Inflammatory macrophage treated with lipopolysaccharide for 1 hour (primary cell): Measurements from ENCODE around the gene TMEM134.
A peak's percentile ranks its signal among the peaks of the same experiment; 100 is the strongest.
"Not testable (repeated sequence)": the region's sequence is repeated elsewhere in the genome, so short reads cannot be mapped to it uniquely, and the experiment has no call there.

Source experiments
- DNase-seq, 2 donors: peaks; one replicate each; pipeline ENCODE4 v3.0.0-alpha.2; 2020 to 2022

TMEM134 gene

DNA sequence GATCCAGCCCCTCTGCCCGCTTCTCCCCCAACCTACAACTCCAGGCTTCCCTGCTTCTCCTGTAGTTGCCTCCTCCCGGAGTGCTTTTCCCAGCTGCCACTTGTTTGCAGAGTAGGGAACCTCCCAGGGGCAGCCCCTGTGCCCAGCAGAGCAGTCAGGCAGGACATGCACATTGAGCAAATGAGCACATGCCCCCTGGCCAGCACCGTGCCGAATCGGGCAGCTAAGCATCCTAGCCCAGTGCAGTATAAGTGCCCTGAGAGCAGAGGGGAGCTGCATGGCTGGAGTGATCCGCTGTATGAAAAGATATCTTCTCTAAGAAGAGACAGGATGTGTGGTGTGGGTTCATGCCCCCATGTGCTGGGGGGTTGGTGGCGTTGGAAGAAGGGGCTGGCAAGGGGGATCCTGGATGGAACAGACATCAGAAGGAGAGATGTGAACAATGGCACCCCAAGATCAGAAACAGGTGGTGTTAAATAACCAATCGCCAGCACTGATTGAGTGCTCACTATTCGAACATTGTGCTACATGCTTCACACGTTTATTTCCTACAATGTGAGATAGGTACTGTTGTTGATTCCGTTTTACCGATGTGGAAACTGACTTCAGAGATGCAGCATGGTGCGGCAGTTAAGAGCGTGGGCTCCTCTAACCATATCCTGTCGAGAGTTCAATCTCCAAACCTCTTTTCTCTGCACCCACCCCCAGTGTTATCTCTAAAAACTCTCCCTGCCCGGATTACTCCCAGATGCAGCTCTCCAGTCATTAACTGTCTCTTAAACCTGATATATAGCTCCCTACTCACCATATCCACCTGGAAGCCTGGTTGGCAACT is 15.0 kb upstream of the TMEM134 start:
- DNase-seq, result no peak

DNA sequence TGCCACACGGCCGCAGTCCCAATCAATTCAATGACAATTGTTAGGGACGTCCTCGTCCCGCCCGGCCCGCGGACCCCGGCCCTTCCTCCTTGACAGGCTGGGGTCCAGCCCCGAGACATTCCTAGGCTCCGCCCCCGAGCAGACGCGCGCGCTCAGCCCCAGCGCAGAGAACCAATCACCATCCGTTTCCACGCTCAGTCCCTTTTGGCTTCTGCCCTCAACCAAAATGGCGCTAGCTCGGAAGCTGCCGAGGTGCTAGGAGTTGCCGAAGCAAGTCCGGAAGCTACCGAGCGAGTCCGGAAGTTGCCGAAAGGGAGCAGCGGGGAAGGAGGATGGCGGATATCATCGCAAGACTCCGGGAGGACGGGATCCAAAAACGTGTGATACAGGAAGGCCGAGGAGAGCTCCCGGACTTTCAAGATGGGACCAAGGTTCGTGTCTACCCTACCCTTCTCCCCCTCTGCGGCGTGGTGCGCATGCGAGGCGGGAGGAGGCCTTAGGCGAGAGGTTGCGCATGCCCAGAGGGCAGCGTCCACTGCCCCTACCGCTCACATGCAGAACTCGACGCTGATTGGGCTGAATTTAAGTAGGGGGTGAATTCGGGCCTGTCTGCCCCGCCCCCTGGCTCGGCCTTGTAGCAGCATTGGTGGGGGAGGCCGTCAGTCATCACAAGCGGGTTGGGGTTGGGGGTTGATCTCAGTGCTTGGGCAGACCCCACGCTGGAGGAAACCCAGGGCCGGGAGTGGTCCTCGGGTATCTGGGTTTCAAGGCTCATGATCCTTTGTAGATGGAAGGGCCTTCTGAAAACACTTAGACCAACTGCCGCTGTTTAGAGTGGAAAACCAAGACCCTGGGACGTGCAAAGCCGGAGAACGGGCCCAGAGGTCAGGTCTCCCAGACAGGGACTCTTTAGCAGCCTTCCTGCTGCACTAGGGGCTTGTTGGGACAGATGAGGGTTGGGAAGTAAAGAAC is 14.1 kb upstream of the TMEM134 start, which contains the start of gene AIP:
Gene AIP (plus strand): TSS at position 200 of the 972 bp plus-strand sequence. CDS start 133 bp downstream, at position 333.
- DNase-seq, result peak; percentile 98 to 99

DNA sequence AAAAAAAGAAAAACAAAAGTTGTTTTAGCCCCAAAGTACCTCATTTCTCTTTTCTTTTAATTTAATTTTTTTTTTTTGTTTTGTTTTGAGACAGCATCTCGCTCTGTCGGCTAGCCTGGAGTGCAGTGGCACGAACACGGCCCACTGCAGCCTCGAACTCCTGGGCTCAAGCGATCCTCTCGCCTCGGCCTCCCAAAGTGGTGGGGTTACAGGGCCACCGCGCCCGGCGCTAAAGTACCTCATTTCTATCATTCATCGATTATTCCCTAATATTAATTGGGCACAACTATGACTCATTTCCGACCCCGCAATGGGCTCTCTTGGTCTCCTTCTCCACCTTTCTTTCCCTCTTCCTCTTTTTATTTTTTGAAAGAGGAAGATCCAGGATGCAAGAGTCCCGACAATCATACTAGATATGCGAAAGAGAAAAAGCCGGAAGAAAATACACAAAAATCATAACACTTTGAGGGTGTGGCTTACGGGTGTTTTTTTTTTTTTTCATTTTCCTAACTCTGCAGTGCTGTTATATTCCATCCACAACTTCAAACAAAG is 13.3 kb upstream of the TMEM134 start:
- peak; percentile 54 to 74 for DNase-seq

DNA sequence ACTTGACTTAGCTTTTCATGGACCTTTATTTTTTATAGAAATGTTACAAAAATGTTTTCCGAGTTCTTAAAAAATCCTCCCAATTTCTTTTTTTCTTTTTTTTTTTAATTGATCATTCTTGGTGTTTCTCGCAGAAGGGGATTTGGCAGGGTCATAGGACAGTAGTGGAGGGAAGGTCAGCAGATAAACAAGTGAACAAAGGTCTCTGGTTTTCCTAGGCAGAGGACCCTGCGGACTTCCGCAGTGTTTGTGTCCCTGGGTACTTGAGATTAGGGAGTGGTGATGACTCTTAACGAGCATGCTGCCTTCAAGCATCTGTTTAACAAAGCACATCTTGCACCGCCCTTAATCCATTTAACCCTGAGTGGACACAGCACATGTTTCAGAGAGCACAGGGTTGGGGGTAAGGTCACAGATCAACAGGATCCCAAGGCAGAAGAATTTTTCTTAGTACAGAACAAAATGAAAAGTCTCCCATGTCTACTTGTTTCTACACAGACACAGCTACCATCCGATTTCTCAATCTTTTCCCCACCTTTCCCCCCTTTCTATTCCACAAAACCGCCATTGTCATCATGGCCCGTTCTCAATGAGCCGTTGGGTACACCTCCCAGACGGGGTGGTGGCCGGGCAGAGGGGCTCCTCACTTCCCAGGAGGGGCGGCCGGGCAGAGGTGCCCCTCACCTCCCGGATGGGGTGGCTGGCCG is 8.4 kb upstream of the TMEM134 start:
- not testable (repeated sequence) for DNase-seq

DNA sequence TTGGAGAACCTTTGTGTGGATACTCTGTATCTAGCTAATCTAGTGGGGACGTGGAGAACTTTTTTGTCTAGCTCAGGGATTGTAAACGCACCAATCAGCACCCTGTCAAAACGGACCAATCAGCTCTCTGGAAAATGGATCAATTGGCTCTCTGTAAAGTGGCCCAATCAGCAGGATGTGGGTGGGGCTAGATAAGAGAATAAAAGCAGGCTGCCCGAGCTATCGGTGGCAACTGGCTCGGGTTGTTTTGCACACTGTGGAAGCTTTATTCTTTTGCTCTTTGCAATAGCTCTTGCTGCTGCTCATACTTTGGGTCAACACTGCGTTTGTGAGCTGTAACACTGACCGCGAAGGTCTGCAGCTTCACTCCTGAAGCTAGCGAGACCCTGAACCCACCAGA is 7.6 kb upstream of the TMEM134 start:
- not testable (repeated sequence) for DNase-seq

GRCh38 chr11:67472882-67473281 is 3.8 kb upstream of the TMEM134 start:
- DNase-seq, result no peak

DNA sequence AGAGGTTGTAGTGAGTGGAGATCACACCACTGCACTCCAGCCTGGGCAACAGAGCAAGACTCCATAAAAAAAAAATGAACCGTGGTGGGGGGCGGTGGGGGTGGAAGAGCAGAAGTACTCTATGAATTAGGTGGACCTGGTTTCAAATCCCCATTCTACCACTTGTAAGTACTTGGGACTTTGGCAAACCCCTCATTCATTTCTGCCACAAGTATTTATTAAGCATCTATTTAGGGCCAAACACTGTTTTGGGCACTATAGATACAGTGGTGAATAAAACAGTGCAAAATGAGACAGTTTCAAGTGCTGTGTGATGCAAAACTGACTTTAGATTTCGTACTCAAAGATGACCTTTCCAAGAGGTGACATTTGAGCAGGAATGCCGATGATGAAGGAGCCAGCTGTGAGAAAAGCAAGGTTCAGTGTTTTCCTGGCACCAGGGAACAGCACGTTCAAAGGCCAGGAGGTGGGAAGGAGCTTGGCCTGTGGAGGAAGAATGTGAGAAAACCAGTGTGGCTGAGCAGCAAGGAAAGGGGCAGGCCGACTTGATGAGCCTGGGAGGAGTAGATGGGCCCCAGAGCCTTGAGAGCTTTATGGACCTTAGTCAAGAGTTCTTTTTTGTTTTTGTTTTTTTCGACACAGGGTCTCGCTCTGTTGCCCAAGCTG is 1.4 kb upstream of the TMEM134 start:
- DNase-seq, result no peak

DNA sequence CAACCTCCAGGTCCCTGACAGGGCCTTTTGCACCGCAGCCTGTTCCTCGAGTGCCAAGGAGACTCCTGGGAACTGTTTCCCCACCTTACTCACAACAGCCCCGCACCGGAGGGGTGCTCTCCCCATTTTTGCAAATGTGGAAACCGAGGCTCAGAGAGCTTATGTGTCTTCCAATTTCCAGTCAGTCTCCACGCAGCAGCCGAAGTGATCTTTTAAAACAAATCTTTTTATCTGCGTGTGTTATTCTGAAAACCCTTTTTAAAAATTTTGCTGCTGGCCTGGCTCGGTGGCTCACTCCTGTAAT is 409 bp upstream of the TMEM134 start:
- DNase-seq, result no peak

- no peak for DNase-seq
These were observed 644 bp downstream of the TMEM134 start for GRCh38 chr11:67468456-67468758.

DNA sequence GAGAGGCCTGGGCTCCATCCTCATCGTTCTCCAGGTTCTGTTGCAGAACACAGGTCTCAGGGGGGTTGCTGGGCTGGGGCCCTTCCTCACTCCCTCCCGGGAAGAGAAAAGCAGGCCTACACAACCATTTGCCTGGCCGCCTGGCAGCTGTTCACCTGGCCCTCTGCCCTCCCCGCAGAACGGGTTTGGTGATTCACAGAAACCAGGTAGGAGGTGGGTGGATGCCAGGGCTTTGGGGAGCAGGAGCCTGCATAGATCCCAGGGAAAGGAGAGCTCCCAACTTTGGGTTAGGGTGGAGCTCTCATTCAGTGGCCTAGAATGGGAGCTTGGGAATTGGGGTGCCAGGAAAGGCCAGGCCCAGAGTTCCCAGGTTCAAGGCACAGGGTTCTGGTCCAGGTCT is 995 bp downstream of the TMEM134 start:
- no peak for DNase-seq

- no peak for DNase-seq
These were observed 1.9 kb downstream of the TMEM134 start for GRCh38 chr11:67466962-67467771.

- DNase-seq, result no peak
These were observed 2.7 kb downstream of the TMEM134 start for GRCh38 chr11:67466367-67466766.

DNA sequence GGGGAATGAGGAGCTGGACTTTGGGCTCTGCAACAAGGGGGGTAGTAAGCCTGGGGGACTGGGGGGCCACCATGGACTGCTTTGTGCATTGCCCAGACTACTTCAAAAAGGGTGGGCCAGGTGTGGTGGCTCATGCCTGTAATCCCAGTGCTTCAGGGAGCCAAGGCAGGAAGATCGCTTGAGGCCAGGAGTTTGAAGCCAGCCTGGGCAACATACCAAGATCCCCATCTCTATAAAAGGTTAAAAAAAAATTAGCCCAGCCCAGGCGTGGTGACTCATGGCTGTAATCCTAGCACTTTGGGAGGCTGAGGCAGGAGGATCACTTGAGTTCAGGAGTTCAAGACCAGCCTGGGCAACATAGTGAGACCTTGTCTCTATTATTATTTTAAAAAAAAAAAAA is 3.5 kb downstream of the TMEM134 start:
- not testable (repeated sequence) for DNase-seq

- no peak for DNase-seq
These were observed 3.9 kb downstream of the TMEM134 start for GRCh38 chr11:67465189-67465510.

GRCh38 chr11:67464411-67465188 is 4.5 kb downstream of the TMEM134 start:
- DNase-seq, result peak; percentile 70 to 81

GRCh38 chr11:67463680-67464410 is 5.2 kb downstream of the TMEM134 start:
- DNase-seq, result peak; percentile 81 to 82

- no peak for DNase-seq
These were observed 5.9 kb downstream of the TMEM134 start for GRCh38 chr11:67463186-67463585.

DNA sequence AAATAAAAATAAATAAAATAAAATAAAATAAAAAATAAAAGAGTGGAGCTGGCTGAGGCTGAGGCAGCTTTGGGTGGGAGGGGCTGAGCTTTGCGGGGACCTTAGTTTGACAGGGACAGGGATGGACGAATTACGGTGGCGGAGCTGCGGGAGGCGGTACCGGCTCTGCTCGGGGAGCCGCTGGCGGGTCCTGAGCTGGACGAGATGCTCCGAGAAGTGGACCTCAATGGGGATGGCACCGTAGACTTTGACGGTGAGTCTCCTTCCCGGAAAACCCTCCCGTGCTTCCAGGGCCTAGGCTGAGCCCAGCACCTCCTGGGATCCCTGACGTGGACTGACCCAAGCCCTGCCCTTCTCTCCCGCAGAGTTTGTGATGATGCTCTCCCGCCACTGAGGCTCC is 10.8 kb downstream of the TMEM134 start:
- no peak for DNase-seq

GRCh38 chr11:67457453-67457852 is 11.6 kb downstream of the TMEM134 start:
- DNase-seq, result no peak

- DNase-seq, result no peak
These were observed 12.9 kb downstream of the TMEM134 start for GRCh38 chr11:67456068-67456705.
